SU-DHL-6 (cell line): ENCODE results near the gene SYVN1.

Experiments used
- H2AFZ ChIP-seq: fragments of 200-600 bp; sonication (generic); 2 replicates; pipeline ENCODE4 v1.6.1; 2014; ENCODE audit warnings: low read depth, mild to moderate bottlenecking, moderate library complexity, mixed read lengths, antibody characterized with exemption, low read length; ENCODE audit not compliant: severe bottlenecking
- H3F3A ChIP-seq: fragments of 200-600 bp; shearing (Covaris generic); 2 replicates; pipeline ENCODE4 v1.6.0; 2016; ENCODE audit warnings: antibody characterized with exemption, mild to moderate bottlenecking; ENCODE audit not compliant: insufficient read depth
- H3K27ac ChIP-seq: fragments of 200-600 bp; sonication (generic); 2 replicates; pipeline ENCODE4 v1.5.1; 2016; ENCODE audit warnings: low read depth, mild to moderate bottlenecking, low read length, moderate library complexity, mixed read lengths
- H3K27me3 ChIP-seq: fragments of 200-600 bp; sonication (generic), shearing (Covaris generic); 2 replicates; pipeline ENCODE4 v1.6.0; 2014; ENCODE audit warnings: mild to moderate bottlenecking, low read length
- H3K36me3 ChIP-seq: fragments of 200-600 bp; sonication (generic); 2 replicates; pipeline ENCODE4 v1.6.1; 2014; ENCODE audit warnings: mild to moderate bottlenecking, low read length, mixed read lengths
- H3K4me2 ChIP-seq: fragments of 300-600, 200-600 bp; shearing (Covaris generic), sonication (generic); 2 replicates; pipeline ENCODE4 v1.6.0; 2014; ENCODE audit warnings: low read length, low read depth, mild to moderate bottlenecking; ENCODE audit not compliant: poor library complexity, severe bottlenecking
- H3K4me3 ChIP-seq: fragments of 200-600 bp; sonication (generic); 2 replicates; pipeline ENCODE4 v1.5.1; 2014; ENCODE audit warnings: antibody characterized with exemption, low read length, mild to moderate bottlenecking, mixed read lengths; ENCODE audit not compliant: insufficient read depth, poor library complexity, severe bottlenecking
- H3K79me2 ChIP-seq: fragments of 200-600 bp; sonication (generic); 2 replicates; pipeline ENCODE4 v1.6.1; 2014; ENCODE audit warnings: mild to moderate bottlenecking, low read length, moderate library complexity; ENCODE audit not compliant: insufficient read depth
- H3K9ac ChIP-seq: fragments of 200-600 bp; sonication (generic); 2 replicates; pipeline ENCODE4 v1.7.0; 2014; ENCODE audit warnings: mild to moderate bottlenecking, low read length
- H3K9me2 ChIP-seq: fragments of 200-600 bp; sonication (generic); replicated peaks from 2 replicates; pipeline ENCODE4 v1.6.1; 2014; ENCODE audit warnings: low read length; ENCODE audit not compliant: insufficient read depth
- H3K9me3 ChIP-seq: fragments of 200-600 bp; sonication (generic); 2 replicates; pipeline ENCODE4 v1.6.1; 2014; ENCODE audit warnings: low read length, mixed read lengths; ENCODE audit not compliant: insufficient read depth
- H4K20me1 ChIP-seq: fragments of 200-600 bp; sonication (generic); 2 replicates; pipeline ENCODE4 v1.6.1; 2014; ENCODE audit warnings: low read depth, mild to moderate bottlenecking, antibody characterized with exemption, low read length, moderate library complexity, mixed read lengths
- EZH2phosphoT487 ChIP-seq: fragments of 200-600 bp; sonication (generic), shearing (Covaris generic); conservative IDR thresholded peaks from 2 replicates; pipeline ENCODE4 v1.6.1; 2018; ENCODE audit warnings: mild to moderate bottlenecking, antibody characterized with exemption, low read length, moderate library complexity, mixed read lengths
- TF ChIP-seq, protein P1 (sequence below): fragments of 200-600 bp; sonication (generic); IDR thresholded peaks from one replicate; pipeline ENCODE4 v1.5.1; 2017; ENCODE audit warnings: antibody characterized with exemption, mild to moderate bottlenecking, low read length, moderate library complexity; ENCODE audit not compliant: insufficient read depth, poor library complexity, severe bottlenecking

SYVN1 gene

DNA sequence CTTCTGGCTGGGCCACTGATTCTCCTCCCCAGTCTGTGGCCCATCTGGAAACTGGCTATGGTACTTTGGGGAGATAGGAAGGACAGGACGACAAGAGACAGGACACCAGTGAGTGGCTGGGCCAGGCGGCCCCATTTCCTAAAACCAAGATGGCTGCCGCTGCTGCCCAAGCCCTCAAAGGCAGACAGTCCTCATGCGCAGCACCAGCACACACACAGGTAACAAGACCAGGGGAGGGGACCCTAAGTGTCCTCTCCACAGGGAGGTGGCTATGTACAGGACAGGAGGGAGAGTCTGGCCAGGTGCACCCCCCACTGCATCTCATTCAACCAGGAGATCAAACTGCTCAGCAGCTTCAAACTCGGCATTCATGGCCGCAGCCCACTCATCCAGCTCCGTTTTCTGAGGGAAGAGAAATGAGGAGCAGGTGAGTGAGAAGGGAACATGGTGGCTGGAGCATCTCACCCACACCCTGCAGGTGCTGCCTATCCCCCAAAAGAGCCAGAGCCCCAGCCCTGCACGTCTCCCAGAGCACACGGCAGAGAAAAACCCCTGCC, 55.5 kb downstream of the SYVN1 start:
- TF ChIP-seq, protein P1, sequence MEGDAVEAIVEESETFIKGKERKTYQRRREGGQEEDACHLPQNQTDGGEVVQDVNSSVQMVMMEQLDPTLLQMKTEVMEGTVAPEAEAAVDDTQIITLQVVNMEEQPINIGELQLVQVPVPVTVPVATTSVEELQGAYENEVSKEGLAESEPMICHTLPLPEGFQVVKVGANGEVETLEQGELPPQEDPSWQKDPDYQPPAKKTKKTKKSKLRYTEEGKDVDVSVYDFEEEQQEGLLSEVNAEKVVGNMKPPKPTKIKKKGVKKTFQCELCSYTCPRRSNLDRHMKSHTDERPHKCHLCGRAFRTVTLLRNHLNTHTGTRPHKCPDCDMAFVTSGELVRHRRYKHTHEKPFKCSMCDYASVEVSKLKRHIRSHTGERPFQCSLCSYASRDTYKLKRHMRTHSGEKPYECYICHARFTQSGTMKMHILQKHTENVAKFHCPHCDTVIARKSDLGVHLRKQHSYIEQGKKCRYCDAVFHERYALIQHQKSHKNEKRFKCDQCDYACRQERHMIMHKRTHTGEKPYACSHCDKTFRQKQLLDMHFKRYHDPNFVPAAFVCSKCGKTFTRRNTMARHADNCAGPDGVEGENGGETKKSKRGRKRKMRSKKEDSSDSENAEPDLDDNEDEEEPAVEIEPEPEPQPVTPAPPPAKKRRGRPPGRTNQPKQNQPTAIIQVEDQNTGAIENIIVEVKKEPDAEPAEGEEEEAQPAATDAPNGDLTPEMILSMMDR = no peak
- no peak for TF ChIP-seq EZH2phosphoT487
- no peak overlapping the region for H2AFZ ChIP-seq
- H3K36me3 ChIP-seq = peaks cover 16% of the 10 kb centered on the region
- H3K79me2 ChIP-seq = peaks cover 60% of the 10 kb centered on the region
- H3K4me3 ChIP-seq = no peak overlapping the region
- no peaks in the 10 kb centered on the region for H3K9me2 ChIP-seq
- H4K20me1 ChIP-seq = no peaks in the 10 kb centered on the region; the same call in 1 of the 2 replicates
- no peaks in the 10 kb centered on the region for H3K9me3 ChIP-seq
- no peak overlapping the region for H3K9ac ChIP-seq
- H3K27me3 ChIP-seq = no peaks in the 10 kb centered on the region
- peaks cover 12% of the 10 kb centered on the region; the same call in 1 of the 2 replicates for H3F3A ChIP-seq
- peak overlapping the region; percentile 16 for H3K4me2 ChIP-seq
- H3K27ac ChIP-seq = 0 out of 2 replicates have a peak overlapping the region, but pooled peaks have one; percentile 8

DNA sequence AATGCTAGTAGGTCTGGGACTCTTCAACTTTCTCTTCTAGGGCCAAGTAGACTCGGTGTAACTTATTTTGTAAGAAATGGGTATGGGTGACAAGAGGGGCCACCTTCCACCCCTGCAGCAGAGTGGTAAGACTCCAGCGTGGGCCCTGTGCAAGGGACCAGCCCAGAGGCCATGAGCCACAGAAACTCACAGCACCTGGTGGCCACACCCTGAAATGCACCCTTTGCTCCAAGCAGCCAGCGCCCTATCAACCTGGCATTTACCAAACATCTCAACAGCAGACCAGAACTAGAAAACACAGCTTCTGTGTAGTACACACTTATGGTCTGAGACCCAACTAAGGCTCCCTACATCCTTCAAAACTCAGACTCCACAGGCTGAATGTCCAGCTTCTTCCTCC, 56.2 kb downstream of the SYVN1 start:
- TF ChIP-seq, protein P1 = peak; percentile 54
- no peak for TF ChIP-seq EZH2phosphoT487
- H3K36me3 ChIP-seq = peaks cover 16% of the 10 kb centered on the region

DNA sequence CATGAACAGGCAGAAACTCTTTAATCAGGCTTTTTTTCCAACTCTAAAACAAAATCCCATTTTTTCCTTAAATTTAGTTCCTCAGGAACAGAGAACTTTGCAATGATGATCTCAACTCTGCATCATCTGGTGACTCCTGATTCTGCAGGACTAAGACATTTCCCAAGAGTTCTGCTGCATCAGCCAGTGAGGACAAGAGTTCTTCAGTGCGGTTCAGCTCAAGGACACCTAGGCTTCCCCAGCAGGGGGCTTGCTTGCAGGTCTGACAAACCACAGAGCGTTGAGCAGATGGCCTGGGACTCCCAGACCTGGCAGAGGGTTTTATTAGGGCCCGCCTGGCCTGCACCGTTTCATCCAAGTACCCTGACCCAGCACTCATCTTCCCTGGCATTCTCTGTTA, 56.9 kb downstream of the SYVN1 start:
- Histone ChIP-seq H2AFZ (no peak overlapping the region), H3K27ac (no peak overlapping the region), H3K9ac (no peak overlapping the region), H3F3A (peaks cover 12% of the 10 kb centered on the region; the same call in 1 of the 2 replicates), H3K79me2 (peaks cover 46% of the 10 kb centered on the region), H3K36me3 (peaks cover 13% of the 10 kb centered on the region), H3K27me3 (no peaks in the 10 kb centered on the region), H3K9me2 (no peaks in the 10 kb centered on the region), H4K20me1 (no peaks in the 10 kb centered on the region; the same call in 1 of the 2 replicates), H3K9me3 (no peaks in the 10 kb centered on the region), H3K4me3 (no peak overlapping the region), H3K4me2 (no peak overlapping the region)
- TF ChIP-seq EZH2phosphoT487 = no peak
- TF ChIP-seq, protein P1 = no peak

More for the DNA sequence above, 56.2 kb downstream of the SYVN1 start:
- Histone ChIP-seq H3K4me2 (peak overlapping the region; percentile 16), H3K9me3 (no peaks in the 10 kb centered on the region), H3K79me2 (peaks cover 53% of the 10 kb centered on the region), H3K9ac (no peak overlapping the region), H3K27me3 (no peaks in the 10 kb centered on the region), H4K20me1 (no peaks in the 10 kb centered on the region; the same call in 1 of the 2 replicates), H3K4me3 (no peak overlapping the region), H3K27ac (peak overlapping the region; percentile 8; the same call in 1 of the 2 replicates), H3F3A (peaks cover 12% of the 10 kb centered on the region; the same call in 1 of the 2 replicates), H2AFZ (no peak overlapping the region), H3K9me2 (no peaks in the 10 kb centered on the region)
